Right kidney (tissue), 9 donors: ENCODE results near the gene OR2G6.
"Not testable (repeated sequence)": the region's sequence is repeated elsewhere in the genome, so short reads cannot be mapped to it uniquely, and the experiment has no call there.

Source experiments
- DNase-seq: peaks from one replicate; pipeline ENCODE4 v3.0.0-alpha.2; 2016
- long read RNA-seq, 8 donors: transcript quantifications; one replicate each; lab custom pipeline, GENCODE V29; 2026

OR2G6 gene
- long read RNA-seq, donor 1: 0 reads
- long read RNA-seq, donor 2: 0 reads
- long read RNA-seq, donor 3: 0 reads
- long read RNA-seq, donor 4: 0 reads
- long read RNA-seq, donor 5: 0 reads
- long read RNA-seq, donor 6: 0 reads
- long read RNA-seq, donor 7: 0 reads
- long read RNA-seq, donor 8: 0 reads

DNA sequence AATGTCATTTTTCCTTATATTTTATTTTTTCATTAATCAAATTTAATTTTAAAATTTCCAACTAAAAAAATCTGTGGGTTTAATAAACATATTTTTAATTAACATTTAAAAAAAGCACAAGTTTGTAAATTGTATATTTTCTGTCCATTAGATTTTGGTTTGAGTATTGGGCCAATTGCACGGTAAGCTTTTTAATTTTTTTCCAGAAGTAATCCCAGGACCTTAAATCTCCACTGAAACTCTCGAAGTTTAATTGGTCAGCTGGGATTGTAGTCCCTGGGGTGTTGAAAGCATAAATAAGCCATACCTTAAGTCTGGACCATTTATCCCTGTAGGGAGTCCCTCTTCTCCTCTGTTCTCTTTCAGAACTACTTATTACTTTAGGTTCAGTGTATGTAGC is at the start of gene OR2G6:
OR2G6 (plus strand) TSS at position 301 of the 400 bp plus-strand sequence. CDS start 13,574 bp downstream, outside the sequence.
- not testable (repeated sequence) for DNase-seq

- DNase-seq: not testable (repeated sequence)
Observed at GRCh38 chr1:248459117-248459516, 48.8 kb upstream of the OR2G6 start.

GRCh38 chr1:248471154-248471553 is 36.7 kb upstream of the OR2G6 start:
- DNase-seq: no peak

- not testable (repeated sequence) for DNase-seq
Observed at GRCh38 chr1:248472111-248472510, 35.8 kb upstream of the OR2G6 start.

DNA sequence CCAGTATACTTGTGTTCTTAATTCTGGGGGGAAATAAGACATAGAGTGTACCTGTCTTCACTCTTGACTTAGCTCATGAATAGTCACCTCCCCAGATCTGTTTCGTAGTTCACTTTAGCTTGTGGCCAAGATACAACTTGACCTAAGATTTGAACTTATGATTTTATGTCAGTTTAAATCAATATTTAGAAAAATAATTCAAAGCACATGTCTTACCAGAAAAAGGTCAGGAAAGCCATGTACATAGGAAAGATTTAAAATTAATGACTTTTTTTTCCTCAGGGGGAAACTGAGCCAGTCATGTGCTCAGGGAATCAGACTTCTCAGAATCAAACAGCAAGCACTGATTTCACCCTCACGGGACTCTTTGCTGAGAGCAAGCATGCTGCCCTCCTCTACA is 34.8 kb upstream of the OR2G6 start, which contains the start of gene OR2T3:
OR2T3 (plus strand) TSS at position 301 of the 400 bp plus-strand sequence; CDS start at position 301, 0 bp downstream.
- not testable (repeated sequence) for DNase-seq

GRCh38 chr1:248475660-248476059 is 32.2 kb upstream of the OR2G6 start:
- DNase-seq: not testable (repeated sequence)

DNA sequence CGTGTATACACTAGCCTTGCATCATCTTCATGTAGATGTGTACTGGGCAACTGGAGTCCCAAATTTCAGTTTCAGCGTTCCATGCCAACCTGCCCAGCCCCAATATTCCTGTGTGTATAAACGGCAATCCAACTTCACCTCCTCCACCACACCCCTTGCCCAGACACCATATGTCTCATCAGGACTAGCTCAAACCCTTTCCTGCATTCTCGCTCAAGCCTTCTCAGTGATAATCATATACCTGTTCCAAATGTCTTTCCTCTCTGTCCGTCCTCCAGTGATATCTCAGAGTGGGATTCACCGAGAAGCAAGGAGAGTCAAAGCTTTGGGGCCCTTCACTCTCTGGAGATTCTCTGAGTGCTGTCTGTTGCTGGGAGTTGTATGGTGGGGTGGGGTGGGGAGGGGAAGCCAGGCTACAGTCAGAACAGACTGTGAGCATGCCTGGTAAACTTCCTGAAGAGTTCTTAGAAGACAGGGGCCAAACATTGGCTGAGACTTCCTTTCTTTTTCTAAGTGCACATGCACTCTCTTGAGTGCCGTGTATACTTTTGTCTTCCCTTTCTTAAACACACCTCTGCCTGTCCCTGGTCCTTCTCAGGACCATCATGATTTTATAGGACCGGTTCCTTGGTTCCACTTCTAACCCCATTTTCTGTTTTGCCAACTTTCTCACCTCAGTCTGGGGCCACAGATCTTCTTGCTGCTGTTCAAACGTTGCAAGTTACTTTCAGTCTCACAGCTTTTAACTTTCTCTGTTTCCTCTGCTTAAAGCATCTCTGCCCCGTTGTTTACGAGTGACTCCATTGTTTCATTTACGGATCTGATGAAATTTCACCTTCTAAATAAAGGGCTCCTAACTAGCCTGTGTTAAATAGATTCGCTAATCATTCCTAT is 25.9 kb upstream of the OR2G6 start:
- DNase-seq: not testable (repeated sequence)

DNA sequence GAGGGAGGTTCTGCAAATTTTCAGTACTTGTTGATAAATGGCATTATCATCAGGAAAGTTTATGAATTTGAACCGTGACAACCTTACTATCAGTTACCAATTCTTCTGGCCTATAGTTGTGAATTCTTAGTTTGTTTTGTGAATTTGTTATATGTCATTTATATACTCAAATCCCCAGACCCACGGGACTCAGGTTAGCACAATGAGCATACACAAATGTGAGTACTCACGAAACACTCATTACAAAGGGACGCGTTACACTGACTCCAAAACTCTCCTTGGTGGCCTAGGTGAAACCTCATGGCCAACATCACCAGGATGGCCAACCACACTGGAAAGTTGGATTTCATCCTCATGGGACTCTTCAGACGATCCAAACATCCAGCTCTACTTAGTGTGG is 19.6 kb upstream of the OR2G6 start, which contains the start of gene OR2T5:
OR2T5 (plus strand) TSS at position 301 of the 400 bp plus-strand sequence; CDS start at position 301, 0 bp downstream.
- DNase-seq: not testable (repeated sequence)

- DNase-seq: not testable (repeated sequence)
Observed at GRCh38 chr1:248496661-248497060, 11.2 kb upstream of the OR2G6 start.

DNA sequence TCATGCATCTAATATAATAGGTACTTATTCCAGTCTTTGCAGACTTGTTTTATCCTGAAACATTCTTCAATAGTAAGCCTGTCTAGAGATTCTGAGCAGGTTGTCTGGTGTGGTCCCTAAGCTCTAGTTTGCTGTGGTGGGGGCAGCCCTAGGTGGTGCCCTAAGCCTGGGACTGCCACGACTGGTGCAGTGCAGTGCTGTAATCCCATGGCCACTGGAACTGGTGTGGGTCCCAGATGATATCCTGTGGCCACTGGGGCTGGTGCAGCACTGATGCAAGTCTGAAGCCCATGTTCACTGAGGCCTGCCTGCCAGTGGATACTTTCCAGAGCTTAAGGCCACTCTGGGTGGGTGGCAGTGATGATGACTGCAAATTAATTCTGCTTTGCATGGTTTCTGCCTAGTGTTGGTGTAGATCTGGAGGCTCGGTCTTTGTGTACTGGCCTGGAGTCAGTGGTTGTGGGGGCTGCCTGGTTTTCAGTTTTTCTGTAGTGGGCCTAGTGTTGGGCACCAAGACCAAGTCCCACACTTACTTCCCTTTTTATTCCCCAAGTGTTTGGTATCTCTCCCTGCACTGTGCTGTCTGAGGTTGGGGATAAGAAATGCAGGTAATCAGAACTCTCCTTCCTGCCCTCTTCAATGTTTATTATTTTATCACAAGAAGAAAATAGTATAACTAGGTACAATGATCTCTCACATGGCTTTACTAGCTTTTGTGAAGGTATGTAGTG is 7.4 kb upstream of the OR2G6 start:
- not testable (repeated sequence) for DNase-seq

DNA sequence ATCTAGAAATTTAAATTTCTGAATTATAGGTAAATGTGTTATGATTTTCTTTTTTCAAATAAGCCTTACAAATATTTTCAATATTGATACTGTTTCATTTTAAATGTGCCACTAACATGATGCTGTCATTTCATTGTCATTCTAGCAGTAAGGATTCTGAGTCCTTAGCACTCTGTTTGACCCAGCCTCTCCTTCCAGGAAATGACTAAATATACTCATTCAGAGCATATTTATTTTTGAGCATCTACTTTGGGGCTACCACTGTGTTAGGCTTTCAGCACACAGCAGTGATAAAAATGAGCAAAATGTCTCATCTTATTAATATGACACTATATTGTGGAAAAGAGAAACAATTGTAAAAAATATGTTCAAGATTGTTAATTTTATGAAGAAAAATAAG is 2.3 kb downstream of the OR2G6 start:
- DNase-seq: not testable (repeated sequence)

- no peak for DNase-seq
Observed at GRCh38 chr1:248521856-248522255, 14.0 kb downstream of the OR2G6 start.

- DNase-seq: not testable (repeated sequence)
Observed at GRCh38 chr1:248537449-248537848, 29.6 kb downstream of the OR2G6 start.

DNA sequence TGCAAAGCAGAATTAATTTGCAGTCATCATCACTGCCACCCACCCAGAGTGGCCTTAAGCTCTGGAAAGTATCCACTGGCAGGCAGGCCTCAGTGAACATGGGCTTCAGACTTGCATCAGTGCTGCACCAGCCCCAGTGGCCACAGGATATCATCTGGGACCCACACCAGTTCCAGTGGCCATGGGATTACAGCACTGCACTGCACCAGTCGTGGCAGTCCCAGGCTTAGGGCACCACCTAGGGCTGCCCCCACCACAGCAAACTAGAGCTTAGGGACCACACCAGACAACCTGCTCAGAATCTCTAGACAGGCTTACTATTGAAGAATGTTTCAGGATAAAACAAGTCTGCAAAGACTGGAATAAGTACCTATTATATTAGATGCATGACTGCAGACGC is 39.5 kb downstream of the OR2G6 start:
- DNase-seq: not testable (repeated sequence)

GRCh38 chr1:248551027-248551426 is 43.2 kb downstream of the OR2G6 start:
- DNase-seq: not testable (repeated sequence)

GRCh38 chr1:248562672-248563071 is 54.8 kb downstream of the OR2G6 start, which contains the start of gene OR2T29:
OR2T29 (minus strand) TSS chr1:248562772; CDS start chr1:248559491, 3,281 bp downstream.
- not testable (repeated sequence) for DNase-seq

DNA sequence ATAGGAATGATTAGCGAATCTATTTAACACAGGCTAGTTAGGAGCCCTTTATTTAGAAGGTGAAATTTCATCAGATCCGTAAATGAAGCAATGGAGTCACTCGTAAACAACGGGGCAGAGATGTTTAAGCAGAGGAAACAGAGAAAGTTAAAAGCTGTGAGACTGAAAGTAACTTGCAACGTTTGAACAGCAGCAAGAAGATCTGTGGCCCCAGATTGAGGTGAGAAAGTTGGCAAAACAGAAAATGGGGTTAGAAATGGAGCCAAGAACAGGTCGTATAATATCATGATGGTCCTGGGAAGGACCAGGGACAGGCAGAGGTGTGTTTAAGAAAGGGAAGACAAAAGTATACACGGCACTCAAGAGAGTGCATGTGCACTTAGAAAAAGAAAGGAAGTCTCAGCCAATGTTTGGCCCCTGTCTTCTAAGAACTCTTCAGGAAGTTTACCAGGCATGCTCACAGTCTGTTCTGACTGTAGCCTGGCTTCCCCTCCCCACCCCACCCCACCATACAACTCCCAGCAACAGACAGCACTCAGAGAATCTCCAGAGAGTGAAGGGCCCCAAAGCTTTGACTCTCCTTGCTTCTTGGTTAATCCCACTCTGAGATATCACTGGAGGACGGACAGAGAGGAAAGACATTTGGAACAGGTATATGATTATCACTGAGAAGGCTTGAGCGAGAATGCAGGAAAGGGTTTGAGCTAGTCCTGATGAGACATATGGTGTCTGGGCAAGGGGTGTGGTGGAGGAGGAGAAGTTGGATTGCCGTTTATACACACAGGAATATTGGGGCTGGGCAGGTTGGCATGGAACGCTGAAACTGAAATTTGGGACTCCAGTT is 57.9 kb downstream of the OR2G6 start:
- not testable (repeated sequence) for DNase-seq

- DNase-seq: not testable (repeated sequence)
Observed at GRCh38 chr1:248569049-248569448, 61.2 kb downstream of the OR2G6 start.

- not testable (repeated sequence) for DNase-seq
Observed at GRCh38 chr1:248570811-248571210, 62.9 kb downstream of the OR2G6 start.

GRCh38 chr1:248572049-248572448 is 64.2 kb downstream of the OR2G6 start:
- DNase-seq: not testable (repeated sequence)

GRCh38 chr1:248573856-248574255 is 66.0 kb downstream of the OR2G6 start:
- not testable (repeated sequence) for DNase-seq
